ENCODE measurements around the gene POTEE.
"Not testable (repeated sequence)": the region's sequence is repeated elsewhere in the genome, so short reads cannot be mapped to it uniquely, and the experiment has no call there.

The POTEE gene

DNA sequence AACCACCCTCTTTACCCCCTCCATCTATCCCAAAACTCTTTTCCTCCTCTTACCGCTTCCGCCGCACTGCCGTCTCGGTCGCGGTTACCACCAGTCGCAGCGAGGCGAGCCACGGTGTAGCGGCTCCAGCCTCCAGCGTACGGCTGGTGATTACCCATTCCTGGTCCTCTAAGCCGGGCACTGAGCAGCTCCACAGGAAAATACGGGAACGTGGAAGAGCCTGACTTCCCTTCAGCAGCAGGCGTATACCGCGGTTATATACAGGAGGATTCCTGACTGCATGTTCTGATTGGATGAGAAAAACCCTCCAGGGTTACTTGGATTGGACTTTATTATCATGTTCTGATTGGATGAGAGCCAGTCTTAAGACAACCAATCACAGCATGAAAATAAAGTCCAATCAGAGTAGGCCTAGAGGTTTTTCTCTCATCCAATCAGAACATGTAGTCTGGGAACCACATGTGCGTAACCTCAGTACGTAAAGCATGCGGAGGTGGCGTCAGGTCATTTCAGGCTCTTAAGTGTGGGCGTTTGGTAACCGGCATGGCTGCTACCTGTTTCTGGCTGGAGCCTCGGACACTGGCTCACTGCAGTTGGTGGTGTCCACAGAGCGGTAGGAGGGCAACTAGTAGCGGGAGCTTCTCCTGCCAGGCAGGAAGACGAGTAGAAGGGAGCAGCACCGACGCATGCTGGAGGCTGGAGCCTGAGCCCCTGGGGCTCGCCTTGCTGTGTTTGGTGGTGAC, at the start of gene POTEE:
TSS of gene POTEE (plus strand) at position 507 of the 743 bp plus-strand sequence. CDS start 8,867 bp downstream, outside the sequence.
- POLR2A ChIA-PET; CTCF ChIA-PET; DNase-seq (ENCODE audit: extremely low spot score): not testable (repeated sequence)

- CTCF ChIA-PET; DNase-seq (ENCODE audit: extremely low spot score); POLR2A ChIA-PET: not testable (repeated sequence)
Observed at GRCh38 chr2:131165562-131165961, 43.8 kb upstream of the POTEE start.

DNA sequence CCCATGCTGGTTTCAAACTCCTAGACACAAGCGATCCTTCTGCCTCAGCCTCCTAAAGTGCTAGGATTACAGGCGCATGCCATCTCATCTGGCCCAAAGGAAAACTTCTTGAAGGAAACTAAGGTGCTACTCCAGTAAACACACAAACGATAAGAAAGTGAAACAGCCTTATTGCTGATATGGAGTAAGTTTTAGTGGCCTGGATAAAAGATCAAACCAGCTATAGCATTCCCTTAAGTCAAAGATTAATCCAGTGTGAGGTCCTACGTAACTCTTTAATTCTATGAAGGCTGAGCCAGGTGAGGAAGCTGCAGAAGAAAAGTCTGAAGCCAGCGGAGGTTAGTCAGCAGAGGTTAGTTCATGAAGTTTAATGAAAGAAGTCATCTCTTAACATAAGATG, 40.8 kb upstream of the POTEE start:
- DNase-seq (ENCODE audit: extremely low spot score): no peak
- no peak for TF ChIP-seq FOXK2 (IDR thresholded peaks at IDR 0.05)
- TF ChIP-seq LEF1 (IDR thresholded peaks at IDR 0.05; ENCODE audit: borderline replicate concordance): no peak
- TF ChIP-seq ZNF384 (IDR thresholded peaks at IDR 0.05): no peak
- TF ChIP-seq, protein P1, sequence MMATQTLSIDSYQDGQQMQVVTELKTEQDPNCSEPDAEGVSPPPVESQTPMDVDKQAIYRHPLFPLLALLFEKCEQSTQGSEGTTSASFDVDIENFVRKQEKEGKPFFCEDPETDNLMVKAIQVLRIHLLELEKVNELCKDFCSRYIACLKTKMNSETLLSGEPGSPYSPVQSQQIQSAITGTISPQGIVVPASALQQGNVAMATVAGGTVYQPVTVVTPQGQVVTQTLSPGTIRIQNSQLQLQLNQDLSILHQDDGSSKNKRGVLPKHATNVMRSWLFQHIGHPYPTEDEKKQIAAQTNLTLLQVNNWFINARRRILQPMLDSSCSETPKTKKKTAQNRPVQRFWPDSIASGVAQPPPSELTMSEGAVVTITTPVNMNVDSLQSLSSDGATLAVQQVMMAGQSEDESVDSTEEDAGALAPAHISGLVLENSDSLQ (IDR thresholded peaks at IDR 0.05): no peak
- TF ChIP-seq ELF4 (IDR thresholded peaks at IDR 0.05): no peak
- TF ChIP-seq FOXA1 (IDR thresholded peaks at IDR 0.05): no peak
- TF ChIP-seq L3MBTL2 (conservative IDR thresholded peaks at IDR 0.05): no peak
- POLR2A ChIA-PET: no interaction called here
- CTCF ChIA-PET: no interaction called here

GRCh38 chr2:131178050-131178449, 31.3 kb upstream of the POTEE start:
- CTCF ChIA-PET; DNase-seq (ENCODE audit: extremely low spot score); POLR2A ChIA-PET: not testable (repeated sequence)

DNA sequence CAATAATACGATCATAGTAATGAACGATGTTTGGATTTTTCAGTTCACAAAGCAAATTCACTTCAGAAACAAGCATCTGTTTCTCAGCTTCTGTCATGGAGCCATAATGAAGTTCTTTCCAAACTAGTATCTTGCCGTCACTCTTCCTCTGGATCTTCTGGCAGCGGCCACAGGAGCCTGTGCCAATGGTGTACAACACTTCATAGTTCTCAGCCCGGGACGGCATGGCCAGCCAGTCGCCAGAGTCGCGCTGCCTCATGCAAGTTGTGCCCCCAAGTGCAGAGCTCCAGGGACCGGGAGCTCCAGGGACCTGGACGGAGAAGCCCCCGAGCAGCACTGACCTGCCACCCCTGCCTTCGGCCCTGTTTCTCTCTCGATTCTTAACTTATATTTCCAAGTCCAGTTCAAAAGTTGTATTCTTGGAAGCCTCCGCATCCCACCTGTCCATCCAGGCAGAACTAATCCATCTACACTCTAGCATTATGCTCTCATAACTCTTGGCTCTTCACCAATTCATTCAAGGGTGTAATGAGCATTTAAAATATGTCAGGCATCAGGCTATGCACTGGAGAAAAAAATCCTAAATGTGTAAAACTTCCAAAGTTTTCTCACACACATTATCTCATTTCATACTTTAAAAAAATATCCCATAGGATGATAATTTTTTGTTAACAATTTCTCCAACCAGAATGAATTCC, 30.5 kb upstream of the POTEE start:
- DNase-seq (ENCODE audit: extremely low spot score); POLR2A ChIA-PET; CTCF ChIA-PET: not testable (repeated sequence)

- CTCF ChIA-PET; DNase-seq (ENCODE audit: extremely low spot score); POLR2A ChIA-PET: not testable (repeated sequence)
Observed at GRCh38 chr2:131181451-131181850, 27.9 kb upstream of the POTEE start.

- POLR2A ChIA-PET; CTCF ChIA-PET; DNase-seq (ENCODE audit: extremely low spot score): not testable (repeated sequence)
Observed at GRCh38 chr2:131193421-131193820, 15.9 kb upstream of the POTEE start.

DNA sequence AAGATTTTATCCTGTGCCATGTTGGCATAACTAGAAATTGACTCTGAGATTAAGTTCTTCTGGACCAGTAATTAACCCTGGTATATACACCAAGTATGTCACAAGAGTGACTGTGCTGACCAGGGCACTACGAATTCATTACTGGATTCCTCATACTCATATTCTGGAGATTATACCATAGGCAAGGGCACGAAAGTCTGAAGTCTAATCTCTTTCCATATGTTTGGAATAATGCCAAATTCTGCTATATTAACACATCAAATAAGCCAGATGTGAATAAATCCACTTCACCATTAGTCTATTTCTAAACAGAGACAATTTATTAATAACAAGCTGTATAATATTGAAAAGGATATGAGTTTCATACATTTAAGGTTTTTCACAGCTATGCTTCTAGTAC, 13.2 kb upstream of the POTEE start:
- POLR2A ChIA-PET; CTCF ChIA-PET; DNase-seq (ENCODE audit: extremely low spot score): not testable (repeated sequence)

GRCh38 chr2:131201098-131201497, 8.2 kb upstream of the POTEE start:
- no peak for DNase-seq (ENCODE audit: extremely low spot score)
- no peak for TF ChIP-seq FOXA1 (IDR thresholded peaks at IDR 0.05)
- TF ChIP-seq NFRKB (IDR thresholded peaks at IDR 0.05): no peak
- TF ChIP-seq HDGF (IDR thresholded peaks at IDR 0.05; ENCODE audit: borderline replicate concordance): no peak
- no peak for TF ChIP-seq SUZ12 (IDR thresholded peaks at IDR 0.05)
- TF ChIP-seq CTBP1 (IDR thresholded peaks at IDR 0.05; ENCODE audit: borderline replicate concordance): no peak
- no peak for TF ChIP-seq SP1 (IDR thresholded peaks at IDR 0.05)
- TF ChIP-seq FOXK2 (IDR thresholded peaks at IDR 0.05): no peak
- TF ChIP-seq BHLHE40 (IDR thresholded peaks at IDR 0.05; ENCODE audit: borderline replicate concordance): no peak
- no peak for TF ChIP-seq FOXM1 (IDR thresholded peaks at IDR 0.05; ENCODE audit: borderline replicate concordance)
- no peak for TF ChIP-seq ZNF384 (IDR thresholded peaks at IDR 0.05)
- no peak for TF ChIP-seq ARNT (IDR thresholded peaks at IDR 0.05)
- ChIA-PET POLR2A (no interaction called here), CTCF (no interaction called here)

GRCh38 chr2:131207839-131208238, 1.5 kb upstream of the POTEE start:
- CTCF ChIA-PET; DNase-seq (ENCODE audit: extremely low spot score); POLR2A ChIA-PET: not testable (repeated sequence)

- CTCF ChIA-PET; DNase-seq (ENCODE audit: extremely low spot score); POLR2A ChIA-PET: not testable (repeated sequence)
Observed at GRCh38 chr2:131209773-131210104, 403 bp downstream of the POTEE start.

GRCh38 chr2:131210434-131211211, 1.3 kb downstream of the POTEE start:
- POLR2A ChIA-PET; CTCF ChIA-PET; DNase-seq (ENCODE audit: extremely low spot score): not testable (repeated sequence)

GRCh38 chr2:131217238-131217986, 8.1 kb downstream of the POTEE start:
- DNase-seq (ENCODE audit: extremely low spot score); POLR2A ChIA-PET; CTCF ChIA-PET: not testable (repeated sequence)
